Rectal smooth muscle tissue (tissue), 1 donor: Measurements from ENCODE around the gene MYH14.

Source experiments
- H3K27ac ChIP-seq: one replicate; pipeline ENCODE4 v1.7.0; 2013; ENCODE audit warnings: low read depth, low read length, inconsistent platforms
- H3K27me3 ChIP-seq: one replicate; pipeline ENCODE4 v1.7.0; 2013; ENCODE audit warnings: low read length; ENCODE audit not compliant: control insufficient read depth, insufficient read depth
- H3K36me3 ChIP-seq: one replicate; pipeline ENCODE4 v1.7.0; 2013; ENCODE audit warnings: low read length; ENCODE audit not compliant: control insufficient read depth, insufficient read depth
- H3K4me1 ChIP-seq: one replicate; pipeline ENCODE4 v1.7.0; 2013; ENCODE audit warnings: low read length; ENCODE audit not compliant: control insufficient read depth, insufficient read depth
- H3K4me3 ChIP-seq: one replicate; pipeline ENCODE4 v1.7.0; 2013; ENCODE audit warnings: low read length
- H3K9ac ChIP-seq: one replicate; pipeline ENCODE4 v1.7.0; 2013; ENCODE audit warnings: low read length

The MYH14 gene

DNA sequence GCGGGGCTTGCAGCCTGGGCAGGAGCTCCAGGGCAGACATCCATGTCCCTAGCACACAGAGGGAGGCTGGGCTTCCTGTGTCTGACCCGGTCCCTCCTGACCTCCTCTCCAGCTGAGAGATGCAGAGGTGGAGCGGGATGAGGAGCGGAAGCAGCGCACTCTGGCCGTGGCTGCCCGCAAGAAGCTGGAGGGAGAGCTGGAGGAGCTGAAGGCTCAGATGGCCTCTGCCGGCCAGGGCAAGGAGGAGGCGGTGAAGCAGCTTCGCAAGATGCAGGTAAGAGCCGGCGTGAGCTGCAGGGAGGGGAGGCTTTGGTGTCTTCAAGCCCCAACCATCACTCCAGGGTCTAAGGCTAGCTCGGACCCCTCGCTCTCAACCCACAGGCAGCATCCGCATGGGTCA lies 87.4 kb downstream of the MYH14 start:
- Histone ChIP-seq H3K9ac (no peak overlapping the region), H3K36me3 (peaks cover 14% of the 10 kb centered on the region), H3K4me3 (no peak overlapping the region), H3K27me3 (no peaks in the 10 kb centered on the region), H3K4me1 (no peaks in the 10 kb centered on the region), H3K27ac (no peak overlapping the region)

DNA sequence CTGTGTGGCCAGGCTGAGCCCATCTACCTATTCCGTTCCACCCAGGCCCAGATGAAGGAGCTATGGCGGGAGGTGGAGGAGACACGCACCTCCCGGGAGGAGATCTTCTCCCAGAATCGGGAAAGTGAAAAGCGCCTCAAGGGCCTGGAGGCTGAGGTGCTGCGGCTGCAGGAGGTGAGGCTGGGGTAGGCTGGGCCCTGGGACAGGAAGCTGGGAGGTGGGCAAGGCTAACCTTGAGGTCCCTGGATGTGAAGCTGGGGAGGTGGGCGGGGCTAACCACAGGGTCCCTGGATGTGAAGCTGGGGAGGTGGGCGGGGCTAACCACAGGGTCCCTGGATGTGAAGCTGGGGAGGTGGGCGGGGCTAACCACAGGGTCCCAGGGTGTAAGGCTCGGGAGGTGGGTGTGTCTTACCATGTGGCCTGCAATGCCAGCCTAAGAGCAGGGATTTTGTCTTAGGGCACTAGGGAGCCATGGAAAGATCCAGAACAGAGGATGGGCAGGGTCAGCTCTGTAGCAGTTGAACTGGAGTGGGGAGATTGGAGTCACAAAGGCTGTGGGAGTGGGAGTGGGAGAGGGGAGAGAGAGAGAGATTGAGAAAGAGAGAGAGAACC lies 88.9 kb downstream of the MYH14 start:
- no peak overlapping the region for H3K4me3 ChIP-seq
- H3K9ac ChIP-seq: no peak overlapping the region
- H3K4me1 ChIP-seq: no peaks in the 10 kb centered on the region
- no peak overlapping the region for H3K27ac ChIP-seq
- H3K27me3 ChIP-seq: no peaks in the 10 kb centered on the region
- peaks cover 12% of the 10 kb centered on the region for H3K36me3 ChIP-seq

DNA sequence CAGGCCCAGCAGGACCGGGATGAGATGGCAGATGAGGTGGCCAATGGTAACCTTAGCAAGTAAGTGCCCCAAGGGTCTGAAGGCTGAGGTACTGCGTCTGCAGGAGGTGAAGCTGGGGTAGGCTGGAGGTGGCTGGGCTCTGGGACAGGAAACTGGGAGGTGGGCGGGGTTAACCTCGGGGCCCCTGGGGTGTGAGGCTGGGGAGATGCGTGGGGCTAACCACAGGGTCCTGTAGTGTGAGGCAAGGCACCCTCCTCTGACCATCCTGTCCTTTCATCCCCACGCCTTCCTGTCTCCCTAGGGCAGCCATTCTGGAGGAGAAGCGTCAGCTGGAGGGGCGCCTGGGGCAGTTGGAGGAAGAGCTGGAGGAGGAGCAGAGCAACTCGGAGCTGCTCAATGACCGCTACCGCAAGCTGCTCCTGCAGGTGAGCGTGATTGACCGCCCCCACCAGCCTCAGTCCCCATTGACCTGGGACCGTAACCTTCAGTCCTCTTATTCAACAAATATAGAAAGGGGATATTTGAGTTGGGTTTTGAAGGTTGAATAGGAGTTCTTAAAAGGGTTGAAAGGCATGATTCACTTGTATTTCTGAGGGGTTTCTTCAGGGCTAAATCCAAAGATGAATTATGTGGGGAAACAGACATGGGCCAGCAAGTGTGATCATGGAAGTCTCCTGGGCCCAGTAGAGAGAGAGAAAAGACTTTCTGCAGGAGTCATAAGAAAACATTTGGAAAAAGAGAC lies 90.0 kb downstream of the MYH14 start:
- H3K36me3 ChIP-seq: peaks cover 8% of the 10 kb centered on the region

DNA sequence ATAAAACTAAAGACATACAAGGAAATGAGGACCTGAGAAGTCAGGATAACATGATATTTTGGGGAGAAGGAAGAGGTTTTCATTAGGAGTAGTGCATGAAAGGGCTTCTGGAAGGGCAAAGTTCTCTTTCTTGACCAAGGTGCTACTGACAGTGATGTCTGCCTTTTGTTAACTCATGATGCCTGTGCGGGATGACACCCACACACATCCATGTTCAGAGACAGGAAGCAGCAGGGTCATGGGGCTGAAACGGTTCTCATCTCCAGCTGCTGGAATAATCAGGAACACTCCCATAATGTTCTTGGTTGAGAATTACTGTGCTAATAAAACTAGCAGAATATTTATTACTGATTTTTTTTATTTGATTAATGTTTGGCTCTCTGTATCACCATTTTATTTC lies 96.6 kb downstream of the MYH14 start:
- no peak overlapping the region for H3K4me3 ChIP-seq
- no peaks in the 10 kb centered on the region for H3K27me3 ChIP-seq
- H3K27ac ChIP-seq: no peak overlapping the region
- H3K4me1 ChIP-seq: no peaks in the 10 kb centered on the region
- H3K36me3 ChIP-seq: no peaks in the 10 kb centered on the region
- H3K9ac ChIP-seq: no peak overlapping the region

More for the DNA sequence above, 90.0 kb downstream of the MYH14 start:
- Histone ChIP-seq H3K9ac (no peak overlapping the region), H3K27ac (no peak overlapping the region), H3K4me1 (no peaks in the 10 kb centered on the region), H3K4me3 (no peak overlapping the region), H3K27me3 (no peaks in the 10 kb centered on the region)

DNA sequence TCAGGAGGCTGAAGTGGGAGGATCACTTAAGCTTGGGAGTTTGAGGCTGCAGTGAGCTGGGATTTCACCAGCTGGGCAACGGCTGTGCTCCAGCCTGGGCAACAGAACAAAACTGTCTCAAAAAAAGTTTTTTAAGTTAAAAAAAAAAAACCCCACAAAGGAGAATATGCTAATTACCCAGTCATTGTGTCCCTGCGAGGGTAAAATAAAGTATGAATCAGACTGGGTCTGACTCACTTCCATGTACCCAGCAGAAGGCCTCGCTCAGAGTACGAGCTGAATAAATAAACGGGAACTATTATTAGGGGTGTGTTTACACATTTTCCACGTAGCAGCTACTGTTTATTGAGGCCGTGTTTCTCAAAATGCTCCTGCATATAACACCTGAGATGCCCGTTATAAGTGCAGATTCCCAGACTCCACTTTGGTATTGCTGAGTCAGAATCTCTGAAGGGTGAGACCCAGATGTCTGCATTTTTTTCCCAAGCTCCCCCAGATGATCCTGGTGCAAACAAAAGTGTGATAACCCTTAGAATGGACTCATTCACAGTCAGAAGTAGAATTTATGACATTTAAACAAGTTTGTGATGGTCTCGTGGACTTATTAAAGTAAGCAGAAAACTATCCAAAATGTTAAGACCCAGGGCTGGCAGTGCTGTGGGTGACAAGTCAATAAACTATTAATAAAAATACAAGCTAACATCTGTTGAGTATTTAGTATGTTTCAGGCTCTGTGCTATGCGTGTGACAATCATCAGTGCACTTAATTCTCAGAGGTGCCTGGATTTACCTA lies 97.6 kb downstream of the MYH14 start:
- no peaks in the 10 kb centered on the region for H3K4me1 ChIP-seq
- no peaks in the 10 kb centered on the region for H3K27me3 ChIP-seq
- no peaks in the 10 kb centered on the region for H3K36me3 ChIP-seq
- no peak overlapping the region for H3K4me3 ChIP-seq
- H3K9ac ChIP-seq: no peak overlapping the region
- no peak overlapping the region for H3K27ac ChIP-seq

DNA sequence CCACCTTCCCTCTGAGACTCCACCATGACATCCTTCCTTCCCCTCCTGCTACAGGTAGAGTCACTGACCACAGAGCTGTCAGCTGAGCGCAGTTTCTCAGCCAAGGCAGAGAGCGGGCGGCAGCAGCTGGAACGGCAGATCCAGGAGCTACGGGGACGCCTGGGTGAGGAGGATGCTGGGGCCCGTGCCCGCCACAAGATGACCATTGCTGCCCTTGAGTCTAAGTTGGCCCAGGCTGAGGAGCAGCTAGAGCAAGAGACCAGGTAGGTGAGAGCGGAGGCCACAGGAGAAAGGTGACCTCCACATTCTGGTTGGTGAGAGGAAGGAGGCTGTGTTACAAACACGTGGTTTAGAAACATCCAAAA lies 98.2 kb downstream of the MYH14 start:
- Histone ChIP-seq H3K9ac (no peak overlapping the region), H3K4me3 (no peak overlapping the region), H3K36me3 (no peaks in the 10 kb centered on the region), H3K27ac (no peak overlapping the region), H3K27me3 (no peaks in the 10 kb centered on the region), H3K4me1 (no peaks in the 10 kb centered on the region)

DNA sequence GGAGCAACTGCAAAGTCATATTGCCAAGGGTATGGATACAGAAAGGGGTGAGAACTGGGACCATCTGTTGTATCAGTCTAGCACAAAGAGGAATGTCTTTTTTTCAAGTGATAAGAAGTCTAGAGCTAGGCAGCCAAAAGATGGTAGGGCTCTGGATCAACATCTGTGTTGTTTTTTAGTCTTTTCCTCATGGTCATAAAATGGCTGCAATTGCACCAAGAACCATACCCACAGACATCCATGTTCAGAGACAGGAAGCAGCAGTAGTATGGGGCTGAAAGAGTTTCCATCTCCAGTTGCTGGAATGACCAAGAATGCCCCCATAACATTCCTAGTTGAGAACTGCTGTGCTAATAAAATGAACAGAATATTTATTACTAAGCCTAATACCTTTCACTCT lies 100.1 kb downstream of the MYH14 start:
- no peak overlapping the region for H3K4me3 ChIP-seq
- no peaks in the 10 kb centered on the region for H3K4me1 ChIP-seq
- H3K36me3 ChIP-seq: no peaks in the 10 kb centered on the region

DNA sequence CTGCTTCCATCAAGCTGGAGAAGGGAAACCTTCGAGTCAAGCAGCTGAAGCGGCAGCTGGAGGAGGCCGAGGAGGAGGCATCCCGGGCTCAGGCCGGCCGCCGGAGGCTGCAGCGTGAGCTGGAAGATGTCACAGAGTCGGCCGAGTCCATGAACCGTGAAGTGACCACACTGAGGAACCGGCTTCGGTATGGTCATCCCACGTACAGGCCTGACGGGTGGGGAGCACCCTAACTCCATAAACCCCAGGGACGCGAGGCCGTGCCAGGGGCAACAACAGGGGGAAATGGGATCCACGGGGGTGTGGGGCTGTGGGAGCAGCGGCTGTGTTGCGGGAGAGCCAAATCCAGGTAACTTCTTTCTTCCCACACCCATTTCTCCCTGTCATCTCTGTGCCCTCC lies 105.6 kb downstream of the MYH14 start:
- Histone ChIP-seq H3K9ac (no peak overlapping the region), H3K36me3 (no peaks in the 10 kb centered on the region), H3K27me3 (peaks cover 15% of the 10 kb centered on the region), H3K27ac (no peak overlapping the region), H3K4me1 (no peaks in the 10 kb centered on the region), H3K4me3 (no peak overlapping the region)

More for the DNA sequence above, 100.1 kb downstream of the MYH14 start:
- Histone ChIP-seq H3K9ac (no peak overlapping the region), H3K27ac (no peak overlapping the region), H3K27me3 (no peaks in the 10 kb centered on the region)

DNA sequence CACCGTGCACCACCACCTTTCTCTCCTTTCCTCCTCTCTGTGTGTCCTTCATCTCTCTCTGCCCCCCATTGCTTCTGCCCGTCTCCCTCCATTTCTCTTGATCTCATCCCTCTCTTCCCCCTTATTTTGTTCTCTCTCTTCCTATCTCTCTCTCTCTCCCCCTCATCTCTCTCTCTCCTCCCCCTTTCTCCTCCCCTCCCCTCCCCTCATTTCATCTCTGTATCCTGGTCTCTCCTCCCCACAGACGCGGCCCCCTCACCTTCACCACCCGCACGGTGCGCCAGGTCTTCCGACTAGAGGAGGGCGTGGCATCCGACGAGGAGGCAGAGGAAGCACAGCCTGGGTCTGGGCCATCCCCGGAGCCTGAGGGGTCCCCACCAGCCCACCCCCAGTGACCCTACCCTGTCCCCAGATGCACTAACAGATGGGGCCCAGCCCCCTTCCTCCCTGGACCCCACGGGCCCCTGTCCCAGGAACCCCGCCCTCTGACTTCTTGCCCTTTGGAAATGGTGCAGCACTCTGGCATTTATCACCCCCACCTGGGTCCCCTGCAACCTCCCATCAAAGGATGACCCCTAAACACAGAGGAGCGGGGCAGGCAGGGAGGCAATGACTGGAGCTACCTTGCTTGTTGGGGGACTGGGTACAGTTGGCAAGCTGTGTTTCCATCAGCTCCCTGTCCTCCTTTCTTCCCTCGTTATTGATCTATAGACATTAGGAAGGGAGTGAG lies 106.1 kb downstream of the MYH14 start:
- no peak overlapping the region for H3K27ac ChIP-seq
- no peaks in the 10 kb centered on the region for H3K4me1 ChIP-seq
- peaks cover 19% of the 10 kb centered on the region for H3K27me3 ChIP-seq
- H3K9ac ChIP-seq: no peak overlapping the region
- no peak overlapping the region for H3K4me3 ChIP-seq
- H3K36me3 ChIP-seq: no peaks in the 10 kb centered on the region

DNA sequence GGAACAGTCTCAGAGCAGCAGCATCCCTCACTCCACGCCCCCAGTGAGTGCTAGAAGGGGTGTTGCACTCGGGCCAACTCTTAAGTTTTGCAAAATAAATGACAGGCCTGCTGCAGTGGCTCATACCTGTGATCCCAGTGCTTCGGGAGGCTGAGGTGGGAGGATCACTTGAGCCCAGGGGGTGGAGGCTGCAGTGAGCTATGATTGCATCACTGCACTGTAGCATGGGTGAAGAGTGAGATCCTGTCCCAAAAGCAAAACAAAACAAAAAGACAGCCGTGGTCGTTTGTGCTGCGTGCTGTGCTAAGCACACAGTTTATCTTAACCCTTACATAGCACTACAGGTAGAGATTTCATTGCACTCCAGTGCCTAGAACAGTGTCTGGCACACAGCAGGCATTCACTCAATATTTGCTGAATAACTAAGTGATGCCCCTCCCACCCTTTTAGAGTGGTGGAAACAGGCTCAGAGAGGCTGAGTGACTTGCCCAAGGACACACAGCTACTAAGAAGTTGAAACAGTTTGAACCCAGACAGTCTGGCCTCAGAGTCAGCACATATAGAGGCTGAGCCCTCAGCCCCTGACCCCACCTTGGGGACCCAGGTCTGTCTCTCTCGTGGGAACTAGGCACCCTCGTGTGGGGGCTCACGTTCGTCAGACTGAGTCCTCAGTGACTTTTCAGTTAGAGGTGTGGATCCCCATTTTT lies 107.5 kb downstream of the MYH14 start:
- H3K27ac ChIP-seq: no peak overlapping the region
- no peaks in the 10 kb centered on the region for H3K4me1 ChIP-seq
- peaks cover 23% of the 10 kb centered on the region for H3K27me3 ChIP-seq
- no peaks in the 10 kb centered on the region for H3K36me3 ChIP-seq
- H3K4me3 ChIP-seq: no peak overlapping the region
- H3K9ac ChIP-seq: no peak overlapping the region

DNA sequence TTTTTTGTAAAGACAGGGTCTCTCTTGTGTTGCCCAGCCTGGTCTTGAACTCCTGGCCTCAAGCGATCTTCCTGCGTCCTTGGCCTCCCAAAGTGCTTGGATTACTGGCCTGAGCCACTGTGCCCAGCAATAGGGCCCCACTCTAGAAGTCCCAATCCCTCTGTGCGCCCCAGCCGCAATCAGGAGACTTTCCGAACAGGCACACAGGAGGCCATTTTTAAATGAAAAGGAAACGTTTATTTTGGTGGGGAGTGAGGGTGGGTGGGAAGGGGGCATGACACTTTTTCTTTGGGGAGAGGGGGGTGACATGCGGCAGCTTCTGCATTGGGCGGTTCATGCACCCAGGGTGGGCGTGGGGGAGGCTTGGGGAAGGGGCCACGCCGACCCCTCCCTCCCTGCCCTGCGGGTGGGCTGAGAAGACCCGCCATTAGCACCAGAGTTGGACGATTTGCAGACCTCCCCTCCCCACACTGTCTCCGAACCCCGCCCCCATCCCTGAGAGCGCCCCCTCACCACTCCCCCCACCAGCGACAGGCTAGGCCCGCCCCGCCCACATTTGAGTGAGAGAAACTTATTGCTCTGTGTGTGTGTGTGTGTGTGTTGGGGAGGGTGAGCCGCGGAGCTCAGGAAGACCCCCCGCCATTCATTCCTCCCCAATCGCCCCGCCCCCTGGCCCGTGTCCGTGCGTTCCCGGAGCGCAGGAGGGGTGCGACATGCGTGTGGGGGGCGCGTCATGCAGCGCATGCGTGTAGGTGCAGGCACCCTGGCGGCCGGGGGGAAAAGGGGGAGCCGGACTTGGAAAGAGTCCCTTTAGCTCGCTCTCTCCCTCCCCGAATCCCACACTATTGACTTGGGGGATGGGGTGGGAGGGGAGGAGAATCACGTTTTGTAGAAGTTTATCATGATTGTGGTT lies 108.6 kb downstream of the MYH14 start:
- no peak overlapping the region for H3K27ac ChIP-seq
- H3K27me3 ChIP-seq: peaks cover 26% of the 10 kb centered on the region
- H3K4me1 ChIP-seq: no peaks in the 10 kb centered on the region
- H3K4me3 ChIP-seq: no peak overlapping the region
- H3K36me3 ChIP-seq: no peaks in the 10 kb centered on the region
- no peak overlapping the region for H3K9ac ChIP-seq
